Body of pancreas (tissue), 4 donors: Measurements from ENCODE around the gene MTCL3.

Source experiments
- ATAC-seq: fragments of 150-250 bp; one replicate; pipeline ENCODE4 v1.9.1; 2016
- DNase-seq, 4 donors: peaks; one replicate each; pipeline ENCODE4 v3.0.0-alpha.2; 2019
- H3K27ac ChIP-seq, 4 donors: fragments of 200-600 bp; sonication (generic); 1 replicate in 3 of 4; 2 replicates in 1 of 4; pipeline versions ENCODE4 v1.5.1 to v1.6.1; 2016 to 2019; ENCODE audit warnings: mild to moderate bottlenecking in 1 of 4, mixed read lengths in 1 of 4, moderate library complexity in 1 of 4
- H3K27me3 ChIP-seq, 2 donors: fragments of 200-600 bp; sonication (generic); one replicate each; pipeline ENCODE4 v1.6.0; 2016; ENCODE audit warnings: mild to moderate bottlenecking in 1 of 2
- H3K36me3 ChIP-seq, 2 donors: fragments of 200-600 bp; sonication (generic); replicated peaks in 1 of 2; 2 replicates each; pipeline ENCODE4 v1.5.1; 2016; ENCODE audit warnings: low read depth in 2 of 2; ENCODE audit not compliant: insufficient read depth in 1 of 2
- H3K4me1 ChIP-seq: fragments of 200-600 bp; sonication (generic); one replicate; pipeline ENCODE4 v1.6.0; 2016
- H3K4me3 ChIP-seq, 2 donors: fragments of 200-600 bp; sonication (generic); 1 replicate in 1 of 2; 2 replicates in 1 of 2; pipeline ENCODE4 v1.5.1; 2016 to 2019
- H3K9me3 ChIP-seq, 3 donors: fragments of 200-600 bp; sonication (generic); 1 replicate in 2 of 3; 2 replicates in 1 of 3; pipeline ENCODE4 v1.5.1; 2016
- POLR2A ChIP-seq, 3 donors: fragments of 450-650 bp; IDR thresholded peaks; one replicate each; pipeline ENCODE4 v1.6.1; 2016; ENCODE audit warnings: antibody characterized with exemption in 3 of 3, mild to moderate bottlenecking in 2 of 3
- WGBS, 2 donors: methylation state at CpG; one replicate each; pipeline ENCODE4 v1.1.5; 2017; 5-methylcytosine and 5-hydroxymethylcytosine counted together
- intact Hi-C: fragments of 100-400 bp; cut with DNase I; formaldehyde crosslinking; loops from one replicate; pipeline ENCODE4 v1.15.1; 2023
- TF ChIP-seq, protein P1 (sequence below), 7 experiments: fragments of 450-650 bp in 4 of 7; fragments of 200-600 bp in 3 of 7; sonication (generic) in 3 of 7; IDR thresholded peaks; one replicate each; pipeline ENCODE4 v1.5.1; 2016 to 2019; ENCODE audit warnings: antibody characterized with exemption in 7 of 7

Gene MTCL3

DNA sequence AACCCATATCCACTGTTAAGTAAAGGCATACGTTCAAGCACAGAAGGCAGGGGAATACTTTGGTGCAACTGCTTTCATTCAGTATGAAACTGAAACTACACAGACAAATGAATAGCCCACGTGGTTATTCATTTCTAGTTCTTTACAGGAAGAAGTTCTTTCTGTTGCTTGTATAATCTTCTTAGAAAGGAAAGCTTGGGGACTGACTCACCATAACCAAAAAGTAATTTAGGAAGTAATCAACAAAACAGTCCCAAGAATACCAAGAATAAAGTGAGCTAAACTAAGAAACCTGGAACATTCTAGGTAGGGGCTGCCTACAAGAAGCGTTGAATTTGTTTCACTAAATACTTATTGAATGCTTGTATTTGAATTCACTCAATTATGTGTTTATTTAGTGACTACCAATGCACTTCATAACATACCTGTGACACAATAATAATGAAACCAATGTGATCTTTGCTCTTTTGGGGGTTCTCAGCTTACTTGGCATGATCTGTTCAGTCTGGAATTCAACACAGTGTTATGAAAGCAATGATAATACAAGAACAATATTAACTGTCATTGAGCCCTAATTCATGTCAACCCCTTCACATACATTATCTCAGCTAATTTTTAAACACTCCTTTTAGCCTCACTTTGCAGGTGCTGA lies 34.8 kb downstream of the MTCL3 start:
- WGBS, 2 donors: 33 to 37% methylated on average over 3 of the region's 3 CpGs
- no peak overlapping the region for H3K4me3 ChIP-seq
- H3K4me1 ChIP-seq: peaks cover 8% of the 10 kb centered on the region
- H3K27ac ChIP-seq: peak overlapping the region in 2 of 4 donors; percentile 22 to 34
- H3K27me3 ChIP-seq: no peaks in the 10 kb centered on the region
- H3K9me3 ChIP-seq: no peaks in the 10 kb centered on the region
- H3K36me3 ChIP-seq: no peaks in the 10 kb centered on the region
- DNase-seq (no peak), ATAC-seq (peak; percentile 67)
- TF ChIP-seq POLR2A (IDR thresholded peaks at IDR 0.05): no peak
- TF ChIP-seq, protein P1, sequence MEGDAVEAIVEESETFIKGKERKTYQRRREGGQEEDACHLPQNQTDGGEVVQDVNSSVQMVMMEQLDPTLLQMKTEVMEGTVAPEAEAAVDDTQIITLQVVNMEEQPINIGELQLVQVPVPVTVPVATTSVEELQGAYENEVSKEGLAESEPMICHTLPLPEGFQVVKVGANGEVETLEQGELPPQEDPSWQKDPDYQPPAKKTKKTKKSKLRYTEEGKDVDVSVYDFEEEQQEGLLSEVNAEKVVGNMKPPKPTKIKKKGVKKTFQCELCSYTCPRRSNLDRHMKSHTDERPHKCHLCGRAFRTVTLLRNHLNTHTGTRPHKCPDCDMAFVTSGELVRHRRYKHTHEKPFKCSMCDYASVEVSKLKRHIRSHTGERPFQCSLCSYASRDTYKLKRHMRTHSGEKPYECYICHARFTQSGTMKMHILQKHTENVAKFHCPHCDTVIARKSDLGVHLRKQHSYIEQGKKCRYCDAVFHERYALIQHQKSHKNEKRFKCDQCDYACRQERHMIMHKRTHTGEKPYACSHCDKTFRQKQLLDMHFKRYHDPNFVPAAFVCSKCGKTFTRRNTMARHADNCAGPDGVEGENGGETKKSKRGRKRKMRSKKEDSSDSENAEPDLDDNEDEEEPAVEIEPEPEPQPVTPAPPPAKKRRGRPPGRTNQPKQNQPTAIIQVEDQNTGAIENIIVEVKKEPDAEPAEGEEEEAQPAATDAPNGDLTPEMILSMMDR (IDR thresholded peaks at IDR 0.05): no peak
- intact Hi-C loops: no loop called here

DNA sequence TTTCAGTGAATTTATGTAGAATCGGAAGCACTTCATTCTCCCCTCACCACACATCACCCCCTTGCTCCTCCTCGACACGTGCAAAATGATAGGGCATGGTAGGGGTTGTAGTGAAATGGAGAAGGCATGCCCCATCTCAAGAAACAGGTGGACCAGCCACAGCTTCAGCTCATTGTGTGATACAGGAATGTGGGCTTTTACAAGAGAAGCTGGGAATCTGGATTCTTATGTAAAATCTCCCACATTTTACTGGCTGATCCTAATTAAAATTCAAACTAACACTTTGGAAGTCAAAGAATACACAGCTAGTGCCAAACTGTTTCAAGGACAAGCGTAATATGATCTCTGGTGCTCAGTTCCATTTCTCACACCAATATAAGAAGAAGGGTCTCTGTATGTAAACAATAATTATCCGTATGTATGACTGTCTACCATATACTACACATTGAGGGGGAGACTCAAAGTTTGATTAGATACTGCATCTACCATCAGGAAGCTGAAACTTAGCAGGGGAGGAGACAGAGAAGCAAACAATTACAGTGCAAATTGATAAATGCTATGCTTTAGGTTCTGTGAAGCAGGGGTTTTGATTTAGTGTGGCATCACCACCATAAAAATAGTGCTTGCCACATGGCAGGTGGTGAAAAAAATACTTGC lies 35.6 kb downstream of the MTCL3 start:
- Histone ChIP-seq H3K4me3 (no peak overlapping the region), H3K27me3 (no peaks in the 10 kb centered on the region), H3K9me3 (no peaks in the 10 kb centered on the region), H3K27ac (no peak overlapping the region), H3K4me1 (peaks cover 8% of the 10 kb centered on the region), H3K36me3 (no peaks in the 10 kb centered on the region)
- no peak for TF ChIP-seq POLR2A (IDR thresholded peaks at IDR 0.05)
- TF ChIP-seq, protein P1 (IDR thresholded peaks at IDR 0.05): no peak
- intact Hi-C loops: no loop called here
- DNase-seq (no peak), ATAC-seq (no peak)
- 57 to 58% methylated on average over 5 of the region's 5 CpGs for WGBS, 2 donors

DNA sequence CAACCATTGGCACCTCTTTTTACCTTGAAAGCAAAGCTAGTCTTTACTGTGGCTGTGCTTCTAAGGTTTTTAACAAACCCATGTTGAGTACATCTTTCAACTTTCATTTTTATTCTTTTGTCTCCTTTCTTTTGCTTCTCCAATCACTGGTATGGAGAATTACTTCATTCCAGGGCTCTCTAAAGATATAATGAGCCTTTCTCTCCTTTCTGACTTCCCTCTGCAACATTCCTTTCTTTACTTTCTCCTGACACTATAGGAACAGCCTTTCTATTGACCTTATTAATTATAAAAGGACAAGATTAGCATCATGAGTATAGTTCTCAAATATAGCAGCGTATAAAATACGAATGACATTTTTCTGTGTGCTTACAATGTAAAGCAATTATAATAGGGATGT lies 36.8 kb downstream of the MTCL3 start:
- Histone ChIP-seq H3K9me3 (no peaks in the 10 kb centered on the region), H3K36me3 (no peaks in the 10 kb centered on the region), H3K4me3 (no peak overlapping the region), H3K27ac (no peak overlapping the region), H3K4me1 (peaks cover 8% of the 10 kb centered on the region), H3K27me3 (no peaks in the 10 kb centered on the region)
- TF ChIP-seq POLR2A (IDR thresholded peaks at IDR 0.05): no peak
- TF ChIP-seq, protein P1 (IDR thresholded peaks at IDR 0.05): no peak
- DNase-seq: no peak
- ATAC-seq: no peak
- intact Hi-C loops: no loop called here
- 87 to 92% methylated on average over 2 of the region's 2 CpGs for WGBS, 2 donors

DNA sequence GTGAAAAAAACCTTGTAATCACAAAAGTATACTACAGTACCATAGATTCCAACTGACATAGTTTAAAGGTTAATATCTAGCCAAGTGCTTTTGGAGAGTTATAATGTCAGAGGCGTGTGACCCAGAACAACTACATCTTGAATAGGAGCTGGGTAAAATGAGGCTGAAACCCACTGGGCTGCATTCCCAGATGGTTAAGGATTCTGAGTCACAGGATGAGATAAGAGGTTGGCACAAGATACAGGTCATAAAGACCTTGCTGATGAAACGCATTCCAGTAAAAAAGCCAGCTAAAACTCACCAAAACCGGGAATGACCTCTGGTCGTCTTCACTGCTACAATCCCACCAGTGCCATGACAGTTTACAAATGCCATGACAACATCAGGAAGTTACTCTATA lies 37.5 kb downstream of the MTCL3 start:
- ATAC-seq (no peak), DNase-seq (no peak)
- 25 to 46% methylated on average over 4 of the region's 4 CpGs for WGBS, 2 donors
- intact Hi-C loops: no loop called here
- no peaks in the 10 kb centered on the region for H3K27me3 ChIP-seq
- H3K9me3 ChIP-seq: no peaks in the 10 kb centered on the region
- peaks cover 8% of the 10 kb centered on the region for H3K4me1 ChIP-seq
- no peaks in the 10 kb centered on the region for H3K36me3 ChIP-seq
- H3K27ac ChIP-seq: no peak overlapping the region
- TF ChIP-seq POLR2A (IDR thresholded peaks at IDR 0.05): no peak
- TF ChIP-seq, protein P1 (IDR thresholded peaks at IDR 0.05): no peak
- no peak overlapping the region for H3K4me3 ChIP-seq

DNA sequence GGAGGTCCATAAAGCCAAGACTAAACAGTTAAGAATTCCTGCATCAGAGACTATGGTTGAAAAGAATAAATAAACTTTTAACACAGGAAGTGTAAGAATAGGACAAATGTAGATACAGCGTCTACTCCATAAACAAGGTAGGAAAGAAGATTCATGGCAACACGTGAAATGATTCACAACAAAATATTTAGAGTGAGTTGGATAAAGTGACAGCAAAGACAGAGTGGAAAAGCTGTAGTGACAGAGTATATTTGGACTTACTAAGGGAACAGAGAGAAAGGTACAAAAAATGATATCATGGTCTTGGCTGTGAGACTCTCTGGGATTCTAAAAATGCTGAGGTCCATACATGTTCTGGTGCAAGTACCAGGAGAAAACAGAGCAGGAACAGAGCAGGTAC lies 38.0 kb downstream of the MTCL3 start:
- H3K4me3 ChIP-seq: no peak overlapping the region
- H3K27me3 ChIP-seq: no peaks in the 10 kb centered on the region
- no peaks in the 10 kb centered on the region for H3K9me3 ChIP-seq
- WGBS, 2 donors: 77 to 86% methylated on average over 2 of the region's 2 CpGs
- no peaks in the 10 kb centered on the region for H3K36me3 ChIP-seq
- no peak overlapping the region for H3K27ac ChIP-seq
- no peak for TF ChIP-seq POLR2A (IDR thresholded peaks at IDR 0.05)
- TF ChIP-seq, protein P1 (IDR thresholded peaks at IDR 0.05): no peak
- no peak for ATAC-seq
- DNase-seq: no peak
- intact Hi-C loops: no loop called here
- H3K4me1 ChIP-seq: peaks cover 8% of the 10 kb centered on the region
